MM.1S (cell line): ENCODE measurements around the gene GRB10.

ENCODE experiments used
- EZH2 ChIP-seq: fragments of 300-600 bp; sonication (generic); optimal IDR thresholded peaks from 2 replicates; pipeline ENCODE3; 2017; ENCODE audit warnings: low read depth, mild to moderate bottlenecking, antibody characterized with exemption, low read length, mixed read lengths
- TF ChIP-seq, protein P1 (sequence below): fragments of 300-600 bp; sonication (generic); IDR thresholded peaks from 2 replicates; pipeline ENCODE4 v1.5.1; 2016; ENCODE audit warnings: antibody characterized with exemption, low read length, mixed read lengths

DNA sequence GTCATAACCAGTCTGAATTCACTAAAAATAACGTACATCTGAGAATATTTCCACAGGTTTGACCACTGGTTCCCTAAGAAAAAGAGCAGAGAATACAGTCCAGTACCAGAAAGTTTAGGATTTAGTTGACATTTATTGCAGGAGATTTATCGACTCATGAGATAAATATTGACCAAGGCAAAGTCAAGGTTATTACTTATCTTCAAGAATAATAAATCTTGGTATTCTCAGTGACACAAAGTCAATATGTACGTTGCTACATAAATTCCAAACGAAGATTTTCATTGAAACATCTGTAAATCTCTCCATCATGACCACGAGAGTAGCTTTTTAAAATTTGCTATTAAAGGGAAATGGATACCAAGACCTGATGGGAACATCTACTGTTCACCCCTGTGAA is 39.4 kb upstream of the GRB10 start:
- TF ChIP-seq, protein P1, sequence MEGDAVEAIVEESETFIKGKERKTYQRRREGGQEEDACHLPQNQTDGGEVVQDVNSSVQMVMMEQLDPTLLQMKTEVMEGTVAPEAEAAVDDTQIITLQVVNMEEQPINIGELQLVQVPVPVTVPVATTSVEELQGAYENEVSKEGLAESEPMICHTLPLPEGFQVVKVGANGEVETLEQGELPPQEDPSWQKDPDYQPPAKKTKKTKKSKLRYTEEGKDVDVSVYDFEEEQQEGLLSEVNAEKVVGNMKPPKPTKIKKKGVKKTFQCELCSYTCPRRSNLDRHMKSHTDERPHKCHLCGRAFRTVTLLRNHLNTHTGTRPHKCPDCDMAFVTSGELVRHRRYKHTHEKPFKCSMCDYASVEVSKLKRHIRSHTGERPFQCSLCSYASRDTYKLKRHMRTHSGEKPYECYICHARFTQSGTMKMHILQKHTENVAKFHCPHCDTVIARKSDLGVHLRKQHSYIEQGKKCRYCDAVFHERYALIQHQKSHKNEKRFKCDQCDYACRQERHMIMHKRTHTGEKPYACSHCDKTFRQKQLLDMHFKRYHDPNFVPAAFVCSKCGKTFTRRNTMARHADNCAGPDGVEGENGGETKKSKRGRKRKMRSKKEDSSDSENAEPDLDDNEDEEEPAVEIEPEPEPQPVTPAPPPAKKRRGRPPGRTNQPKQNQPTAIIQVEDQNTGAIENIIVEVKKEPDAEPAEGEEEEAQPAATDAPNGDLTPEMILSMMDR = no peak
- TF ChIP-seq EZH2 = no peak
